Measurements from ENCODE around the gene PAPSS2. TPM values are rescaled to one million over a fixed set of nuclear protein-coding genes. Genes with fewer than 3 reads are reported as not detected.

The PAPSS2 gene
- total and polyA plus RNA-seq, 2 experiments from 2014 or later = 13.2 to 19.6 TPM

DNA sequence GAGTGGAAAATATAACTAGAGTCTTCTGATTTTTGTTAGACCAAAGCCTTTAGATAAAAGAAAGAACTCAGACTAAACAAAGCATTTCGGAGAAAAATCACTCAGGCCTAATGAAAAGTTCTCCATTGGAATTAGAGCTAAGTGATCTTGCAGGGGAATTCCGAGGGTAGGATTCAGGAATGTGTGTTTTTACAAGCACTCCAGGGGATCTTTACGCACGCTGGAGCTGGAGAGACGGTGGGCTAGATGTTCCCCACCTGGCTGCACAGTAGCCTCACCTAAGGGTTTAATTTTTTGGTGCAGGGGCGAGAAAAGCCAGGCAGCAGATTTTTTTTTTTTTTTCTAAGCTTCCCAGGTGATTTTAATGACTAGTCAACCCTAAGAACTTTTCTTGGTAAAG, 7.9 kb upstream of the PAPSS2 start (continued):
- TF ChIP-seq, protein P1, sequence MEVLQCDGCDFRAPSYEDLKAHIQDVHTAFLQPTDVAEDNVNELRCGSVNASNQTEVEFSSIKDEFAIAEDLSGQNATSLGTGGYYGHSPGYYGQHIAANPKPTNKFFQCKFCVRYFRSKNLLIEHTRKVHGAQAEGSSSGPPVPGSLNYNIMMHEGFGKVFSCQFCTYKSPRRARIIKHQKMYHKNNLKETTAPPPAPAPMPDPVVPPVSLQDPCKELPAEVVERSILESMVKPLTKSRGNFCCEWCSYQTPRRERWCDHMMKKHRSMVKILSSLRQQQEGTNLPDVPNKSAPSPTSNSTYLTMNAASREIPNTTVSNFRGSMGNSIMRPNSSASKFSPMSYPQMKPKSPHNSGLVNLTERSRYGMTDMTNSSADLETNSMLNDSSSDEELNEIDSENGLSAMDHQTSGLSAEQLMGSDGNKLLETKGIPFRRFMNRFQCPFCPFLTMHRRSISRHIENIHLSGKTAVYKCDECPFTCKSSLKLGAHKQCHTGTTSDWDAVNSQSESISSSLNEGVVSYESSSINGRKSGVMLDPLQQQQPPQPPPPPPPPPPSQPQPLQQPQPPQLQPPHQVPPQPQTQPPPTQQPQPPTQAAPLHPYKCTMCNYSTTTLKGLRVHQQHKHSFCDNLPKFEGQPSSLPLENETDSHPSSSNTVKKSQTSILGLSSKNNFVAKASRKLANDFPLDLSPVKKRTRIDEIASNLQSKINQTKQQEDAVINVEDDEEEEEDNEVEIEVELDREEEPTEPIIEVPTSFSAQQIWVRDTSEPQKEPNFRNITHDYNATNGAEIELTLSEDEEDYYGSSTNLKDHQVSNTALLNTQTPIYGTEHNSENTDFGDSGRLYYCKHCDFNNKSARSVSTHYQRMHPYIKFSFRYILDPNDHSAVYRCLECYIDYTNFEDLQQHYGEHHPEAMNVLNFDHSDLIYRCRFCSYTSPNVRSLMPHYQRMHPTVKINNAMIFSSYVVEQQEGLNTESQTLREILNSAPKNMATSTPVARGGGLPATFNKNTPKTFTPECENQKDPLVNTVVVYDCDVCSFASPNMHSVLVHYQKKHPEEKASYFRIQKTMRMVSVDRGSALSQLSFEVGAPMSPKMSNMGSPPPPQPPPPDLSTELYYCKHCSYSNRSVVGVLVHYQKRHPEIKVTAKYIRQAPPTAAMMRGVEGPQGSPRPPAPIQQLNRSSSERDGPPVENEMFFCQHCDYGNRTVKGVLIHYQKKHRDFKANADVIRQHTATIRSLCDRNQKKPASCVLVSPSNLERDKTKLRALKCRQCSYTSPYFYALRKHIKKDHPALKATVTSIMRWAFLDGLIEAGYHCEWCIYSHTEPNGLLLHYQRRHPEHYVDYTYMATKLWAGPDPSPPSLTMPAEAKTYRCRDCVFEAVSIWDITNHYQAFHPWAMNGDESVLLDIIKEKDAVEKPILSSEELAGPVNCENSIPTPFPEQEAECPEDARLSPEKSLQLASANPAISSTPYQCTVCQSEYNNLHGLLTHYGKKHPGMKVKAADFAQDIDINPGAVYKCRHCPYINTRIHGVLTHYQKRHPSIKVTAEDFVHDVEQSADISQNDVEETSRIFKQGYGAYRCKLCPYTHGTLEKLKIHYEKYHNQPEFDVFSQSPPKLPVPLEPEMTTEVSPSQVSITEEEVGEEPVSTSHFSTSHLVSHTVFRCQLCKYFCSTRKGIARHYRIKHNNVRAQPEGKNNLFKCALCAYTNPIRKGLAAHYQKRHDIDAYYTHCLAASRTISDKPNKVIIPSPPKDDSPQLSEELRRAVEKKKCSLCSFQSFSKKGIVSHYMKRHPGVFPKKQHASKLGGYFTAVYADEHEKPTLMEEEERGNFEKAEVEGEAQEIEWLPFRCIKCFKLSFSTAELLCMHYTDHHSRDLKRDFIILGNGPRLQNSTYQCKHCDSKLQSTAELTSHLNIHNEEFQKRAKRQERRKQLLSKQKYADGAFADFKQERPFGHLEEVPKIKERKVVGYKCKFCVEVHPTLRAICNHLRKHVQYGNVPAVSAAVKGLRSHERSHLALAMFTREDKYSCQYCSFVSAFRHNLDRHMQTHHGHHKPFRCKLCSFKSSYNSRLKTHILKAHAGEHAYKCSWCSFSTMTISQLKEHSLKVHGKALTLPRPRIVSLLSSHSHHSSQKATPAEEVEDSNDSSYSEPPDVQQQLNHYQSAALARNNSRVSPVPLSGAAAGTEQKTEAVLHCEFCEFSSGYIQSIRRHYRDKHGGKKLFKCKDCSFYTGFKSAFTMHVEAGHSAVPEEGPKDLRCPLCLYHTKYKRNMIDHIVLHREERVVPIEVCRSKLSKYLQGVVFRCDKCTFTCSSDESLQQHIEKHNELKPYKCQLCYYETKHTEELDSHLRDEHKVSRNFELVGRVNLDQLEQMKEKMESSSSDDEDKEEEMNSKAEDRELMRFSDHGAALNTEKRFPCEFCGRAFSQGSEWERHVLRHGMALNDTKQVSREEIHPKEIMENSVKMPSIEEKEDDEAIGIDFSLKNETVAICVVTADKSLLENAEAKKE (CRISPR knock-in tag; IDR thresholded peaks at IDR 0.05) = peak; percentile 82
- TF ChIP-seq POLR2AphosphoS5 (IDR thresholded peaks at IDR 0.05; ENCODE audit: low read depth) = no peak

GRCh38 chr10:87652261-87652660, 7.4 kb upstream of the PAPSS2 start:
- Histone ChIP-seq H3K9me2 (ENCODE audit: insufficient read depth) (peaks cover 5% of the 10 kb centered on the region; the same call in 1 of the 2 replicates), H3K4me2 (0 out of 2 replicates have a peak overlapping the region, but pooled peaks have one; percentile 13), H3K27me3 (ENCODE audit: insufficient read depth) (no peaks in the 10 kb centered on the region), H3F3A (replicated peaks; ENCODE audit: low read depth) (no peaks in the 10 kb centered on the region), H3K4me3 (no peak overlapping the region), H3K36me3 (ENCODE audit: insufficient read depth) (no peaks in the 10 kb centered on the region), H3K79me2 (replicated peaks; ENCODE audit: insufficient read depth) (no peaks in the 10 kb centered on the region), H4K20me1 (replicated peaks; ENCODE audit: insufficient read depth) (no peaks in the 10 kb centered on the region), H3K4me1 (ENCODE audit: insufficient read depth) (peaks cover 15% of the 10 kb centered on the region), H2AFZ (no peak overlapping the region), H3K27ac (ENCODE audit: low read depth) (peak overlapping the region; percentile 78; the same call in 1 of the 2 replicates)
- H3K36me3 Mint-ChIP-seq (ENCODE audit: low read depth) = no peaks in the 10 kb centered on the region
- peaks cover 42% of the 10 kb centered on the region for H3K4me1 Mint-ChIP-seq
- H3K27ac Mint-ChIP-seq = peak overlapping the region; percentile 86
- no peak overlapping the region; the same call in 2 of the 3 replicates for H3K4me3 Mint-ChIP-seq
- ATAC-seq = peak; percentile 72
- TF ChIP-seq POLR2AphosphoS5 (IDR thresholded peaks at IDR 0.05; ENCODE audit: low read depth) = no peak
- TF ChIP-seq, protein P1 (CRISPR knock-in tag; IDR thresholded peaks at IDR 0.05) = peak; percentile 97
- no peaks in the 10 kb centered on the region for H3K9me3 Mint-ChIP-seq
- DNase-seq (ENCODE audit: low spot score) = no peak
- no peaks in the 10 kb centered on the region for H3K27me3 Mint-ChIP-seq (ENCODE audit: insufficient read depth, low read depth, poor library complexity)

All from GM23338 (cell line).